Neural cell (in vitro differentiated cells): ENCODE results near the gene CAMKMT.

Experiments used
- CTCF ChIP-seq: fragments of 450-650 bp; IDR thresholded peaks from 2 replicates; pipeline ENCODE4 v1.5.1; 2014; ENCODE audit warnings: antibody characterized with exemption, mild to moderate bottlenecking, moderate library complexity; ENCODE audit not compliant: poor library complexity, severe bottlenecking
- EZH2 ChIP-seq: fragments of 200-600, 300-800 bp; shearing (Covaris generic), sonication (generic); IDR thresholded peaks from 2 replicates; pipeline ENCODE4 v1.6.1; 2014; ENCODE audit warnings: antibody characterized with exemption, low read length, borderline replicate concordance, mild to moderate bottlenecking; ENCODE audit not compliant: insufficient read depth, poor library complexity, severe bottlenecking
- MXI1 ChIP-seq: fragments of 450-650 bp; conservative IDR thresholded peaks from 2 replicates; pipeline ENCODE4 v1.6.1; 2014; ENCODE audit warnings: antibody characterized with exemption, mild to moderate bottlenecking; ENCODE audit not compliant: poor library complexity, severe bottlenecking
- POLR2AphosphoS5 ChIP-seq: IDR thresholded peaks from 2 replicates; pipeline ENCODE4 v1.6.1; 2012
- REST ChIP-seq: IDR thresholded peaks from 2 replicates; pipeline ENCODE4 v1.6.1; 2012; ENCODE audit warnings: borderline replicate concordance
- TAF1 ChIP-seq: IDR thresholded peaks from 2 replicates; pipeline ENCODE4 v1.6.1; 2012; ENCODE audit warnings: low read depth

- no peak for TF ChIP-seq CTCF
- TF ChIP-seq MXI1, result no peak
- TF ChIP-seq TAF1, result no peak
- TF ChIP-seq POLR2AphosphoS5, result no peak
- TF ChIP-seq EZH2, result no peak
- no peak for TF ChIP-seq REST
These were observed 133.8 kb downstream of the CAMKMT start for GRCh38 chr2:44495544-44495943.
